ENCODE measurements around the gene UBXN6. TPM values are rescaled to one million over a fixed set of nuclear protein-coding genes. Genes with fewer than 3 reads are reported as not detected.

Gene UBXN6
- total RNA-seq, 1 donor from 2014 or later = 54.3 TPM

GRCh38 chr19:4493929-4494690, 36.5 kb upstream of the UBXN6 start:
- Mint-ChIP-seq H3K36me3 (ENCODE audit: low read depth) (peaks cover 49% of the 10 kb centered on the region), H3K4me1 (no peaks in the 10 kb centered on the region), H3K9me3 (no peaks in the 10 kb centered on the region), H3K27ac (no peak overlapping the region), H3K27me3 (no peaks in the 10 kb centered on the region), H3K4me3 (no peak overlapping the region)
- ChIA-PET CTCF (no interaction called here), POLR2A (no interaction called here)
- ATAC-seq (ENCODE audit: low read depth) (no peak), DNase-seq (no peak)
- intact Hi-C loops (cut with micrococcal nuclease) = no loop called here
- no peak for TF ChIP-seq CTCF (IDR thresholded peaks at IDR 0.05)

- no peak for DNase-seq
- intact Hi-C loops (cut with micrococcal nuclease) = no loop called here
- Mint-ChIP-seq H3K27me3 (no peaks in the 10 kb centered on the region), H3K4me1 (no peaks in the 10 kb centered on the region), H3K4me3 (no peak overlapping the region), H3K27ac (no peak overlapping the region), H3K36me3 (ENCODE audit: low read depth) (peaks cover 52% of the 10 kb centered on the region), H3K9me3 (no peaks in the 10 kb centered on the region)
- POLR2A ChIA-PET = interaction anchor here (0.6 kb wide), 1 partner anchor 58 kb away, joined by 3 read pairs; no protein-coding TSS in a partner anchor
- no peak for TF ChIP-seq CTCF (IDR thresholded peaks at IDR 0.05)
- no peak for ATAC-seq (ENCODE audit: low read depth)
- CTCF ChIA-PET = no interaction called here
These were observed 35.7 kb upstream of the UBXN6 start for GRCh38 chr19:4493104-4493928.

- intact Hi-C loops (cut with micrococcal nuclease) = no loop called here
- Mint-ChIP-seq H3K27me3 (no peaks in the 10 kb centered on the region), H3K4me1 (no peaks in the 10 kb centered on the region), H3K36me3 (ENCODE audit: low read depth) (peaks cover 54% of the 10 kb centered on the region), H3K4me3 (no peak overlapping the region), H3K9me3 (no peaks in the 10 kb centered on the region), H3K27ac (no peak overlapping the region)
- TF ChIP-seq CTCF (IDR thresholded peaks at IDR 0.05) = no peak
- DNase-seq (no peak), ATAC-seq (ENCODE audit: low read depth) (no peak)
- CTCF ChIA-PET = no interaction called here
- POLR2A ChIA-PET = no interaction called here
These were observed 34.9 kb upstream of the UBXN6 start for GRCh38 chr19:4492337-4493103.

- CTCF ChIA-PET = no interaction called here
- Mint-ChIP-seq H3K4me3 (no peak overlapping the region), H3K4me1 (no peaks in the 10 kb centered on the region), H3K27ac (no peak overlapping the region), H3K36me3 (ENCODE audit: low read depth) (peaks cover 59% of the 10 kb centered on the region), H3K9me3 (no peaks in the 10 kb centered on the region), H3K27me3 (no peaks in the 10 kb centered on the region)
- no peak for TF ChIP-seq CTCF (IDR thresholded peaks at IDR 0.05)
- ATAC-seq (ENCODE audit: low read depth) (no peak), DNase-seq (no peak)
- intact Hi-C loops (cut with micrococcal nuclease) = no loop called here
- POLR2A ChIA-PET = no interaction called here
These were observed 33.9 kb upstream of the UBXN6 start for GRCh38 chr19:4491446-4491845.

- intact Hi-C loops (cut with micrococcal nuclease) = no loop called here
- Mint-ChIP-seq H3K4me1 (no peaks in the 10 kb centered on the region), H3K9me3 (no peaks in the 10 kb centered on the region), H3K4me3 (no peak overlapping the region), H3K36me3 (ENCODE audit: low read depth) (peaks cover 50% of the 10 kb centered on the region), H3K27ac (no peak overlapping the region), H3K27me3 (no peaks in the 10 kb centered on the region)
- ChIA-PET POLR2A (no interaction called here), CTCF (no interaction called here)
- no peak for TF ChIP-seq CTCF (IDR thresholded peaks at IDR 0.05)
- no peak for DNase-seq
- ATAC-seq (ENCODE audit: low read depth) = no peak
These were observed 30.9 kb upstream of the UBXN6 start for GRCh38 chr19:4488496-4488895.

Data from activated B cell treated with CpG ODN at 0.5 μM for 24 hours (primary cell).